HG03565 (cell line): Measurements from ENCODE around the gene RBMS1.
A peak's percentile ranks its signal among the peaks of the same experiment; 100 is the strongest.

Experiments
- ATAC-seq: cut with Tn5 transposase; IDR thresholded peaks from one replicate; pipeline ENCODE4 v1.9.1; 2021; ENCODE audit warnings: mild to moderate bottlenecking, moderate library complexity; ENCODE audit not compliant: unreplicated experiment

RBMS1 gene

GRCh38 chr2:160411167-160411566 lies 82.4 kb downstream of the RBMS1 start:
- no peak for ATAC-seq

DNA sequence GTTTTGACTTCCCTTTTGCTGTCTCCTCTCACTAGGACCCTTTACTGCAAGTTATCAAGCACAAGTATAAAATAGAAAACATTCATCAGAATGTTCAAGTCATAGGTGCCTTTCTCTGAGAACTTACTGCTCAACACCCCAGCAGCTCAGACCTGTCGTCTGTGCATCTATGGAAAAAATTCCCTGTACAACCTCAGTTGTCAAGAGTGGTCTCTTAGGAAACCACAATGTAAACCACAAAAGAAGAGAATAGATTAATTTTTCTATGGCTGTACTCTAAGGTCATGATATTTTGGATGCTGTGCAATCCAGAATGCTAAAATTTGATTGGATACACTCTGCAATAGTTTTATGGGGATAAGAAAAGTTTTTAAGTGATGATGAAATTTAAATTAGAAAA lies 84.1 kb downstream of the RBMS1 start:
- no peak for ATAC-seq

DNA sequence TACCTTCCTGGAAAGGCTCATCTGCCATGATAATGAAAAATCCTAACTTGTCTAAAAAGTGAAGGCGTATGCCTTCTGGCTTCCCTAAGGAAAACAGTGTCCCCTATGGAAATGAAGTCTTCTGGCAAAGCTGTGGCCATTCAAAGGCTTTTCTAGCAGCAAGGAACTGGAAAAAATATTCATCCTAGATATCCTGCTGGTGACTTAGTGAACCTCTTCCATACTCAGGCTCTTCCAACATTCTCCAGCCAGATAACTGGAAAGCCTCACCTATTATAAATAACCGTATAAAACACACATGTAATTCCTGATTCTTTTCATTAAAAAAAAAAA lies 84.7 kb downstream of the RBMS1 start:
- no peak for ATAC-seq

DNA sequence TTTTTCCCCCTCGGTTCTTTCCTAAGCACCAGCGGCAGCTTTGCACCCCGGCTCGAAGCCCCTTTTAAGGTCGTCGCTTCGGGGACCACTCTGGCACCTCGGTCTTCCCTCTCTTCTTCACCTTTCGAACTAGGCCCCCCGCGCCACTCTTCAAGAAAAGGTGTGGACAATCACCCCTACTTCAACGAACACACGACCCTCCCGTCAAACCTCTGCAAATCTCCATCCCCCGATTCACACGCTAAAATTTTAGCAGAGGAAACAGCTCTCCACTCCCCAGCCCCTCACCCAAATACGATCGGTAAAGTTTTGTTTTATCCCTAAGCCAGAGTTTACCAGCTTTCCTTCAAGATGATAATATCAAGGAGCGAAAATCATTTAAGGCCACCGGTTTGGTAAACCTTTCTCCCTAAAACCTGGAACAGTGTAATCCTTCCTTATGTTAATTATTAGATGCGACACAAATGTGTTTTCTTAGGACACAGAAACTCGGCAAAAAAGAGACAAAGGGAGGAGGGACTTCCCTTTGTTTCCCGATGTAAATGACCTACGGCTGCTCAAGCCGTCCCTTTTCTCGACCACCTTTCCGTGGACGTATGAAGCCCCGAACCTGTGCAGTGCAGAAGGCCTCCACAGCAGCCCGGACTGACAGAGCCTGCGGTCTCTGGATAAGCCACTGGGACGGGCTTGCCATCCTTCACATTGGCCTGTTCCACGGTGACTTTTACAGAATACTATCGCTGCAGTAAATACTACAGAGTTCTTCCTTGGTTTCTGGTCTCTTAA lies 85.2 kb downstream of the RBMS1 start:
- no peak for ATAC-seq

DNA sequence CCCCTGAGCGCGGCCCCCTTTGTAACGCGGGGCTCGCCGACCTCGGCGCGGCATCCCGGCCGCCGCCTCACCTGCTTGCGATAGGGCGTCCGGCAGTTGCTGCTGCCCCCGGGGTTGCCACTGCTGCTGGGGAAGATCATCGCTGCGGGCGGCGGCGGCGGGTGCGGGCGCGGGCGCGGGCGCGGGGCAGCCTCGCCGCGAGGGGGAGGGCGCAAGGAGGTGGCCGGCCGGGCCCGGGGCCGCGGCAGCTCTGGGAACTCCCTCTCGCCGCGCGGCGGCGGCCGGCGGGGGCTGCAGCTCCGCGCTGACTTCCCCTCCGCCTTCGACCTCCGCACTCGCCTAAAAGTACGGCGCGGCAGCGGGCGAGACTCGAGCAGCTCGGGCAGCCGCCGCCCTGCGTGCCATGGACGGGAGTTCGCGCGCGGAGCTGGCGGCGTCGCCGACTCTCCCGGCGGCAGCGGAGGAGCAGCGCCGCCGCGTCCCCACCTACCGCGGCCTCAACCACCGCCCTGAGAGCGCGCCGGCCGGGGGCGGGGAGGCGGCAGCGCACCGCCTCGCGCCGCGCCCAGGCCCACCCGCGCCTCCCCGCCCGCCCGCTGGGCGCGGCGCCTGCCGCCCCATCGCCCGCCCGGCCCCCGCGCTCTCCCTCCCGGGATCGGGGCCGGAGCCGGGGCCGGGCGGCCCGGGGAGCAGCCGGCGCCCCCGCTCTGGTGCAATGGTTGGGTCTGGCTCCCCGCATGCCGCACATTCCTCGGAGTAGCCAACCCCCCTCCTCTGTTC lies 86.0 kb downstream of the RBMS1 start:
- ATAC-seq: peak; percentile 30

DNA sequence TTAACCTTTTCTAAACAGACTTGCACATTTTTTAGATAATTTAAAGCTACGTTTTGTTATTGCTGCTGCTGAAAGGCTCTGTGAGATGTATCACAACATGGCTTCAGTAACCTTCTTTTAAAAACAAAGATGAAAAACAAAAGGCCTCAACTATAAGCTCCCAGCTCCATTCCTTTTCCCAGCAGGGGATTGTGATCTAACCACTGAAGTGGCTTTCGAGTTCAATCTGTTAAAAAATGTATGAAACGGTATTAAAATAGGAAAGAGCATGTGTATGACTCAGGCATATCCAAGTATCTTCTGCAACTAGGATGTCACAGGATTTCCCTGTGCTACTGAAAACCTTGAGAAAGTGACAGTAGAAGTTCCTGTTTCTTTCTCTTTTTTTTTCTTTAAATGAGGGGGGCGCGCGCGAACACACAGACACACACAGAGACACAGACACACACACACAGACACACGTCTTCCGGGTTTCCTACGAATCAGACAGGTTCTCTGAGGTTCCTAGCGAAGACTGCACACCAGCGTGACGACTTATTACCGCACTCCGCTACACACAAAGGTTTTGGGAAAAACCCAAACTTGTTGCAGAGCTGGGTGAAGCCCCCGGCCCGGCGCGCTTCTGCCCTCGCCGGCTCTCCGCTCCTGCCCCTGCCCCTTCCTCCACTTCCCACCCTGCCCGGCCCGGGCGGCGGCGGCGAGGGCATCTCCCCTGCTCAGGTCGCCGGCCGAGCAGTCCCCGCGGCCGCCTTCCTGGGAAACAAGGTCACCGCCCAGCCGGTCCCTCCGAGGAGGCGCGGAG lies 86.8 kb downstream of the RBMS1 start:
- ATAC-seq: peak; percentile 42

GRCh38 chr2:160405077-160405867 lies 88.3 kb downstream of the RBMS1 start:
- ATAC-seq: no peak

DNA sequence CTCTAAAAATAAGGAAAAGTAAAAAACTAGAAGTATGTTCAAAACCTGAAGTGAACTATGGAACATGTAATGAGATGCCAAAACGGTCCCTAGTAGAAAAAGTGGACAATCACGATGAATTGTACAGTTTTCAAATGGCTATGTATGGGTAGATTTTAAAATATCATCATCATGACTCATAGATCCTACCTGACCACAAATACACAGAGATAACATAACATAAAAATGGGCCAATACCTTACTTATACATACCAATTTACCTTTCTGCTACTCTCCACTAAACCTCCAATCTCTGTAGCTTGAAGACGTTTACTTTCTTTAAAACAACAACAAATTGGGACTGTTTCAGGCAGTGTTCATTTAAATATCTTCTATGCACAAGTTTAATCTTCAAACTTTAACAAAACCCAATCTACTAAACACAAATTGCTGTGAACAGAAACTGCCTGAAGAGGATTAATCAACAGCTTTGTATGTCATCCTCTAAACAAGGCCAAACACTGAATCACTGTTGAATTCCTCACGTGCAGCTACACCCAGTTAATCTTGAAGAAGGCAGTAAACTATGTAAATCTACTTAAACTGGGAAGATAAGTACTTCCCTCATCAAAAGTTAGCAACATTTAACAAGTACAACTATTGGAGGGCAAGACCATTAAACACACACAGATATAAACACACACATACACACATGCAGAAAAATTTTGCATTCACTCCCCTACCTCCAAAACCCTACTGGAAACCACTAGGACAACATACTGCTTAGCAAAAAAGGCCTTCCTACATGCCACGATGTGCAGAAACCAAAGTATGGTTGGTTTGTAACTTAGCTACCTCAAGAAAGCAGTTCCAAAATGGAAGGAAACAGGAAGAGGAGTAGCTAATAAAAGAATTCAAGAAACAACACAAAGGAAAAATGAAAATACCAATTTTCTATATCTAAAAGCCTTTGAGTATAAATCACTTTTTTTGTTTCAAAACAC lies 90.3 kb downstream of the RBMS1 start:
- ATAC-seq: no peak

DNA sequence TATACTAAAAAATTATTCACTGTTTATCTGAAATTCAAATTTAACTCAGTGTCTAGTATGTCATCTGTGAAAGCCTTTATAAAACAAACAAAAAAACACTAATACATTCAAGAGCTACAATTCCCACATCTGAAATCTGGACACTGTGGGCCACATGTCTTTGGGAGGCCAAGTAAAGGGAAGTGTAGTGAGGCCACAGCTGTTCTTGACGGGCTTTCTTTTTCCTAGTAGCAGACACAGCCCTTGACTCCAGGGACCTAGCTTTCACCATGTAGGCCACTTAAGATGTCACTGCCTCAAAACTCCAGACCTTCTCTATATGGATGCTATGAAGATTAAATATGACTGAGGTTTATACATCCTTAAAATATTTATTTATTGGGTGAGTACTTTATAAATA lies 91.1 kb downstream of the RBMS1 start:
- ATAC-seq: no peak

DNA sequence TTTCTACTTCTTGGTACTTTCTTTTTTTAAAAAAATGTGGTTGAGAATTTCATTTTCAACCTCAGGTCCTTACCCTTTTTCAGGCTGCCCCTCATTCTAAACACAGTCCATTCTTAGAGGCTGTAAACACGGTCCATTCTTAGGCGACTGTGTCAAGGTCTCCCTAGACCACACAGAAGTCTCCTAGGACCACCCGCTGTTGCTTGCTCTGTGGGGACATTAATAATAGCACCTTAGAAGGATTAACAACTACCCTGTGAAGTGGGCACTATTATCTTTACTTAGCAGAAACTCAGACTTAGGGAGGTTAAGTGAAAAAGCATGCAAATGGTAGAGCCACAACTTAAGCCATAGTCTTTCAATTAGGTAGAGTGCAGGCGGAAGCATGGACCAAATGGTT lies 91.7 kb downstream of the RBMS1 start:
- ATAC-seq: no peak

GRCh38 chr2:160399880-160400279 lies 93.7 kb downstream of the RBMS1 start:
- no peak for ATAC-seq

- no peak for ATAC-seq
These were observed 96.1 kb downstream of the RBMS1 start for GRCh38 chr2:160397530-160397865.

- ATAC-seq: peak; percentile 100
These were observed 99.5 kb downstream of the RBMS1 start for GRCh38 chr2:160394153-160394552.

DNA sequence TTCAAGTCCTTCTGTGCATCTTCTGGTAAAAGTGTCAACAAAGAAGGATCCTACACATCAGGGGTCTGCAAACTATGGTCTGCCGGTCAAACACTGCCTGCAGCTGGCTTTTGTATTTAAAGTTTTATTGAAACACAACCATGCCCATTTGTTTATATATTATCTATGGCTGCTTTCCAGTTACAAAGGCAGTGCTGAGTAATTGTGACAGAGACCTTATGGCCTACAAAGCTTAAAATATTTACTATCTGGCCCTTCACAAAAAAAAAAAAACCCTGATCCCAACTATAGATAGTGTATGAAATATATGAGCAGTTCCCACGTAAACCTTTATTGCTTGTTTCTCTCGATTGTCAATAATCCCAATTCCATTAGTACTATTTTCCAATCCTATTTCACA lies 101.4 kb downstream of the RBMS1 start:
- no peak for ATAC-seq

- no peak for ATAC-seq
These were observed 102.8 kb downstream of the RBMS1 start for GRCh38 chr2:160390544-160391455.

GRCh38 chr2:160389875-160390274 lies 103.7 kb downstream of the RBMS1 start:
- ATAC-seq: no peak

DNA sequence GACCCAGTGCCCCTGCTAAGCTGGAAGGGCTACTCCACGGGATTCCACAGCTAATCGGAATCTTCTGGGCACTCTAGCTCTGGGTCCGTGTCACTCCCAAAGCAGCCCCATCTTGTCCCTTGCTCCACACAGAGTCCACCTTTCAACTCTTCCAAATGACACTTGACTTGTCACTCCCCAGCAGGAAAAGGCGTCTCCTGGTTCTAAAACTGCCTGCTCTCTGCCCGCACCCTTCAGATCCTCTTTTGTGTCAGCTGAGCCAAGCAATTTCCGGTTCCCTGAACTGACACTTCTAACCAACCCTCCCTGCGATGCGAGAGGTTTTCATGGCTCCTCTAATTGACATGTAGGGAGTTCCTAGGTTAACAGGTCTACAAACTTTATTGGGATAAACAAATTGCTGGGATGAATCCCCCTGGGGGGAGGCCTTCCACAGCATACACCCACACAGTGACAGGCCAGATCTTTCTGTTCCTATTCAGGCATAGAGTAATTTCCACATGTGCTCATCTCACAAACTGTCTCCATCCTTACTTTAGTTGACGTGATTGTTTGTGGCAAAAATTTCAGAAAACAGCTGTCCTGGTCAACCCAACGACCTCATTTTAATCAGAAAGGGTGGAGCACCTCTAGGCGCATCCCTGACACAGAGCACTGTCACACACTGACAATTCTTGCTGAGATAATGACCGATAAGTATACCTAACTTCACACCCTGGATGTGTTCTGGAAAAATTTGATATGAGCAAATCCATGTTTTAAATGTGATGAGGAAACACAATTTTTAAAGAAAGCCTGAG lies 104.9 kb downstream of the RBMS1 start:
- no peak for ATAC-seq
